Measurements from ENCODE around the gene AHNAK.

Gene AHNAK

GRCh38 chr11:62443390-62444235 lies 103.0 kb downstream of the AHNAK start:
- TF ChIP-seq CTCF (IDR thresholded peaks at IDR 0.05) = no peak

- TF ChIP-seq CTCF (IDR thresholded peaks at IDR 0.05) = no peak
Measured at GRCh38 chr11:62439785-62440602, 106.6 kb downstream of the AHNAK start.

DNA sequence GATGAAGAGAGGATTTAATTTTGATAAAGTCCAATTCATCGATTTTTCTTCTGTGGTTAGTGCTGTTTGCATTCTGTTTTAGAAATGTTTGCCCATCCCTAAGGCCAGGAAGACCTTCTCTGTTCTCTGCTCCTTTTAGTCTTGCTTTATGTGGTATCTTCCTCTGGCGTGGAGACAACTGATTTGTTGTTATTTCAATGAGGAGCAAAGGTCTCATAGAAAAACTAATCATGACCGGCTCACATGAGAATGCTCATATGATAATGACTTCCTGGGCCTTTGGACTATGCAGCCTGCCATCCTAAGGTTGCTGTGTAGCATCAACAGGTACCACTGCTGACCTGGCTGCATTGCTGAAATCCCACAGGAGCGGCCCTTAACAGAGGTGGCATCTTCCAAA lies 108.0 kb downstream of the AHNAK start:
- TF ChIP-seq CTCF (IDR thresholded peaks at IDR 0.05) = no peak

- TF ChIP-seq CTCF (IDR thresholded peaks at IDR 0.05) = no peak
Measured at GRCh38 chr11:62437616-62438015, 109.0 kb downstream of the AHNAK start.

GRCh38 chr11:62435846-62436660 lies 110.6 kb downstream of the AHNAK start:
- no peak for TF ChIP-seq CTCF (IDR thresholded peaks at IDR 0.05)

DNA sequence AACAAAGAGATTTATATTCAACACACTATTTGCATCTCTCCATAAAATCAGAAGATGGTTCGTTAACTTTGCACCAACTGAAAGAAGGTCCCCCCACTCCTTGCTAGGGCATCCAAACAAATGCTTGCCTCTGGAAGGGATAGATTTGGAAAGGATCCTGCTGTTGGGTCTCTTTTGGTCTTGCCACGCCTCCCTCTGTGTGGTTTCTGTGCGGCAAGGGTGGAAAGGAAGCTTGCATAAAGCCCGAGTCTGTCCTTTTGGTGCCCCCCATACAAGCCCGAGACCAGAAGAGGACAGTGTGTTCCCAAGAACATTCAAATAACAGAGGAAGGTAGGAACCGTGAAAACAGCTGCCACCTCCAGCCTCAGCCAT lies 112.7 kb downstream of the AHNAK start:
- no peak for TF ChIP-seq CTCF (IDR thresholded peaks at IDR 0.05)
